HepG2 (cell line): Measurements from ENCODE around the gene P3R3URF. TPM values are rescaled to one million over a fixed set of nuclear protein-coding genes. Genes with fewer than 3 reads are reported as not detected.

Experiments used
- CBFB ChIP-seq: sonication (generic); formaldehyde crosslinking; IDR thresholded peaks from 2 replicates; pipeline ENCODE4 v1.4.0; 2020; ENCODE audit warnings: missing genetic modification reagents
- CREB1 ChIP-seq, 2 experiments: fragments of 450-650 bp in 1 of 2; IDR thresholded peaks; 2 replicates each; pipeline ENCODE4 v1.6.1; 2016 to 2017; ENCODE audit warnings: control low read depth in 1 of 2, mild to moderate bottlenecking in 1 of 2, missing compliant biosample characterization in 1 of 2, missing genetic modification characterization in 1 of 2
- EED ChIP-seq: sonication (generic); formaldehyde crosslinking; IDR thresholded peaks from 2 replicates; pipeline ENCODE4 v1.5.0; 2020; ENCODE audit warnings: mild to moderate bottlenecking, missing genetic modification reagents
- FOXO1 ChIP-seq: sonication (generic); formaldehyde crosslinking; IDR thresholded peaks from 2 replicates; pipeline ENCODE4 v1.4.0; 2020; ENCODE audit warnings: missing genetic modification reagents
- GATAD2A ChIP-seq: IDR thresholded peaks from 2 replicates; pipeline ENCODE4 v1.6.1; 2016
- GLI4 ChIP-seq: sonication (generic); formaldehyde crosslinking; IDR thresholded peaks from 2 replicates; pipeline ENCODE4 v1.5.1; 2020; ENCODE audit warnings: missing genetic modification reagents, mild to moderate bottlenecking, moderate library complexity, borderline replicate concordance
- MAZ ChIP-seq, 2 experiments: sonication (generic) in 1 of 2; formaldehyde crosslinking in 1 of 2; IDR thresholded peaks; 2 replicates each; pipeline versions ENCODE4 v1.5.0 to v1.6.1; 2012 to 2020; ENCODE audit warnings: low read depth in 2 of 2, mild to moderate bottlenecking in 2 of 2, borderline replicate concordance in 1 of 2, improper control_type of control experiment in 1 of 2, low read length in 1 of 2, missing genetic modification reagents in 1 of 2, moderate library complexity in 1 of 2
- PHF21A ChIP-seq: sonication (generic); formaldehyde crosslinking; IDR thresholded peaks from 2 replicates; pipeline ENCODE4 v1.5.0; 2020; ENCODE audit warnings: mild to moderate bottlenecking, missing genetic modification reagents
- RAD21 ChIP-seq: fragments of 450-650 bp; formaldehyde crosslinking; IDR thresholded peaks from 2 replicates; pipeline ENCODE4 v1.5.0; 2020; ENCODE audit warnings: mild to moderate bottlenecking
- SMC3 ChIP-seq: IDR thresholded peaks from 2 replicates; pipeline ENCODE4 v1.6.1; 2011; ENCODE audit warnings: low read length, improper control_type of control experiment
- SRF ChIP-seq: IDR thresholded peaks from 2 replicates; pipeline ENCODE4 v1.6.1; 2011; ENCODE audit warnings: mild to moderate bottlenecking, low read depth, low read length, moderate library complexity
- ZBTB7A ChIP-seq: sonication (generic); formaldehyde crosslinking; IDR thresholded peaks from 2 replicates; pipeline ENCODE4 v1.8.0; 2022; ENCODE audit warnings: mild to moderate bottlenecking, missing genetic modification reagents
- ZNF207 ChIP-seq: fragments of 450-650 bp; IDR thresholded peaks from 2 replicates; pipeline ENCODE4 v1.6.1; 2016; ENCODE audit warnings: antibody characterized with exemption, borderline replicate concordance
- ZNF557 ChIP-seq: sonication (generic); formaldehyde crosslinking; IDR thresholded peaks from 2 replicates; pipeline ENCODE4 v1.4.0; 2020; ENCODE audit warnings: missing genetic modification reagents
- ZNF644 ChIP-seq: IDR thresholded peaks from 2 replicates; pipeline ENCODE4 v1.6.1; 2016; ENCODE audit warnings: low read depth
- ZNF781 ChIP-seq: sonication (generic); formaldehyde crosslinking; IDR thresholded peaks from 2 replicates; pipeline ENCODE4 v1.5.1; 2020; ENCODE audit warnings: borderline replicate concordance, mild to moderate bottlenecking, missing genetic modification reagents; ENCODE audit errors: not compliant biosample characterization
- polyA plus RNA-seq, 8 experiments: library from polyadenylated mRNA; depleted of rRNA in 3 of 8; stranded (reverse) in 7 of 8; unstranded in 1 of 8; fragments of >200 nt; fragmentation: Illumina TruSeq in 4 of 8; extraction: Trizol in 4 of 8; gene quantifications; 2 replicates each; pipeline versions ENCODE4 v1.2.1 to v1.2.3, GENCODE V29; 2011 to 2016; ENCODE audit warnings: low read depth in 4 of 8, missing spikeins in 1 of 8, mixed read lengths in 1 of 8; ENCODE audit not compliant: insufficient read depth in 1 of 8
- total RNA-seq, 5 experiments: library from RNA; depleted of rRNA; stranded (reverse); fragments of >200 nt; fragmentation: Illumina TruSeq; extraction: Trizol; gene quantifications; 2 replicates each; pipeline ENCODE4 v1.2.3, GENCODE V29; 2016; ENCODE audit warnings: low read depth in 1 of 5
- TF ChIP-seq, protein P1 (sequence below): sonication (generic); formaldehyde crosslinking; IDR thresholded peaks from 2 replicates; pipeline ENCODE4 v1.4.0; 2020; ENCODE audit warnings: mild to moderate bottlenecking, missing genetic modification reagents
- TF ChIP-seq, protein P2 (sequence below): sonication (generic); formaldehyde crosslinking; IDR thresholded peaks from 2 replicates; pipeline ENCODE4 v1.8.0; 2023; ENCODE audit warnings: mild to moderate bottlenecking, missing genetic modification reagents
- TF ChIP-seq, protein P3 (sequence below): IDR thresholded peaks from 2 replicates; pipeline ENCODE4 v1.6.1; 2012; ENCODE audit warnings: low read depth, low read length, improper control_type of control experiment
- TF ChIP-seq, protein P4 (sequence below): sonication (generic); formaldehyde crosslinking; IDR thresholded peaks from 2 replicates; pipeline ENCODE4 v1.5.0; 2020; ENCODE audit warnings: mild to moderate bottlenecking, missing genetic modification reagents, moderate library complexity
- TF ChIP-seq, protein P5 (sequence below): sonication (generic); formaldehyde crosslinking; IDR thresholded peaks from 2 replicates; pipeline ENCODE4 v1.4.0; 2020; ENCODE audit warnings: mild to moderate bottlenecking, missing genetic modification reagents

The P3R3URF gene
- total and polyA plus RNA-seq, 2 of the 13 experiments (the other 11 are each of a cell fraction or from before 2014, with no cell fraction given): not detected

DNA sequence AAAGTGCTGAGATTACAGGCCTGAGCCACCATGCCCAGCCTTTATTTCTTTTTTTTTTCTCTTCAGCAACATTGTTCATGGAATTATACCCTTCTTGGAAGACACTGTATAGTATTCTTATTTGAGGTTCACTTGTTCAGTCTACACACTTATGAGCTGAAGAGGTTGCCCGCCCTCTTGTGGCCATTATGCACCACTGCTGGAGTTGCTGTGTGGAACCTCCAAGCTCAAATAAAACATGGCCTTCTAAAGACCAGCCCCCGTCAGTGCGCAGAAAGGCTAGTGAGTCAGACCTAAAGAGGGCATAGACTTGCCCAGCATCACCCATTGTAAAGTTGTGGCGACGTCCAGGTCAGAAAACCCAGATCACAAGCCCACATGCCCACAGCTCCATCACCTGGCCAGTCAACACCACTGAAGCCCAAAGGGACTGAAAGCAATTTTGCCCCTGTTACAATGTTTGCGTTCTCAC, 47.2 kb upstream of the P3R3URF start (continued):
- TF ChIP-seq, protein P1, sequence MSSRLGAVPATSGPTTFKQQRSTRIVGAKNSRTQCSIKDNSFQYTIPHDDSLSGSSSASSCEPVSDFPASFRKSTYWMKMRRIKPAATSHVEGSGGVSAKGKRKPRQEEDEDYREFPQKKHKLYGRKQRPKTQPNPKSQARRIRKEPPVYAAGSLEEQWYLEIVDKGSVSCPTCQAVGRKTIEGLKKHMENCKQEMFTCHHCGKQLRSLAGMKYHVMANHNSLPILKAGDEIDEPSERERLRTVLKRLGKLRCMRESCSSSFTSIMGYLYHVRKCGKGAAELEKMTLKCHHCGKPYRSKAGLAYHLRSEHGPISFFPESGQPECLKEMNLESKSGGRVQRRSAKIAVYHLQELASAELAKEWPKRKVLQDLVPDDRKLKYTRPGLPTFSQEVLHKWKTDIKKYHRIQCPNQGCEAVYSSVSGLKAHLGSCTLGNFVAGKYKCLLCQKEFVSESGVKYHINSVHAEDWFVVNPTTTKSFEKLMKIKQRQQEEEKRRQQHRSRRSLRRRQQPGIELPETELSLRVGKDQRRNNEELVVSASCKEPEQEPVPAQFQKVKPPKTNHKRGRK: no peak
- no peak for TF ChIP-seq ZNF557
- TF ChIP-seq ZBTB7A (CRISPR knock-in tag): peak; percentile 26; the same call in 1 of the 2 replicates
- TF ChIP-seq ZNF644: peak; percentile 30; the same call in 1 of the 2 replicates
- TF ChIP-seq PHF21A (CRISPR knock-in tag): peak; percentile 50; the same call in 1 of the 2 replicates
- TF ChIP-seq FOXO1 (CRISPR knock-in tag): 0 out of 2 replicates have a peak, but pooled peaks have one; percentile 27
- TF ChIP-seq GATAD2A (CRISPR knock-in tag): peak; percentile 33; the same call in 1 of the 2 replicates
- no peak for TF ChIP-seq ZNF781
- no peak for TF ChIP-seq CREB1 (IDR thresholded peaks at IDR 0.05)
- peak; percentile 49; the same call in 1 of the 2 replicates for TF ChIP-seq CREB1 (CRISPR knock-in tag; IDR thresholded peaks at IDR 0.05)
- TF ChIP-seq, protein P2, sequence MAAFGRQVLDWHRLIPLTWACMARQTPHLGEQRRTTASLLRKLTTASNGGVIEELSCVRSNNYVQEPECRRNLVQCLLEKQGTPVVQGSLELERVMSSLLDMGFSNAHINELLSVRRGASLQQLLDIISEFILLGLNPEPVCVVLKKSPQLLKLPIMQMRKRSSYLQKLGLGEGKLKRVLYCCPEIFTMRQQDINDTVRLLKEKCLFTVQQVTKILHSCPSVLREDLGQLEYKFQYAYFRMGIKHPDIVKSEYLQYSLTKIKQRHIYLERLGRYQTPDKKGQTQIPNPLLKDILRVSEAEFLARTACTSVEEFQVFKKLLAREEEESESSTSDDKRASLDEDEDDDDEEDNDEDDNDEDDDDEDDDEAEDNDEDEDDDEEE (CRISPR knock-in tag): no peak
- TF ChIP-seq RAD21 (CRISPR knock-in tag): peak; percentile 76; the same call in 1 of the 2 replicates
- no peak for TF ChIP-seq CBFB (CRISPR knock-in tag)
- peak; percentile 81 for TF ChIP-seq SMC3
- TF ChIP-seq, protein P3, sequence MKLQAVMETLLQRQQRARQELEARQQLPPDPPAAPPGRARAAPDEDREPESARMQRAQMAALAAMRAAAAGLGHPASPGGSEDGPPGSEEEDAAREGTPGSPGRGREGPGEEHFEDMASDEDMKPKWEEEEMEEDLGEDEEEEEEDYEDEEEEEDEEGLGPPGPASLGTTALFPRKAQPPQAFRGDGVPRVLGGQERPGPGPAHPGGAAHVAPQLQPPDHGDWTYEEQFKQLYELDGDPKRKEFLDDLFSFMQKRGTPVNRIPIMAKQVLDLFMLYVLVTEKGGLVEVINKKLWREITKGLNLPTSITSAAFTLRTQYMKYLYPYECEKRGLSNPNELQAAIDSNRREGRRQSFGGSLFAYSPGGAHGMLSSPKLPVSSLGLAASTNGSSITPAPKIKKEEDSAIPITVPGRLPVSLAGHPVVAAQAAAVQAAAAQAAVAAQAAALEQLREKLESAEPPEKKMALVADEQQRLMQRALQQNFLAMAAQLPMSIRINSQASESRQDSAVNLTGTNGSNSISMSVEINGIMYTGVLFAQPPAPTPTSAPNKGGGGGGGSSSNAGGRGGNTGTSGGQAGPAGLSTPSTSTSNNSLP: 0 out of 2 replicates have a peak, but pooled peaks have one; percentile 11
- TF ChIP-seq EED (CRISPR knock-in tag): peak; percentile 48; the same call in 1 of the 2 replicates
- no peak for TF ChIP-seq SRF
- 0 out of 2 replicates have a peak, but pooled peaks have one; percentile 41 for TF ChIP-seq GLI4 (CRISPR knock-in tag)
- no peak for TF ChIP-seq MAZ (IDR thresholded peaks at IDR 0.05; ENCODE audit: borderline replicate concordance, low read depth, low read length)
- no peak for TF ChIP-seq MAZ (CRISPR knock-in tag; IDR thresholded peaks at IDR 0.05; ENCODE audit: low read depth)
- no peak for TF ChIP-seq ZNF207
- TF ChIP-seq, protein P4, sequence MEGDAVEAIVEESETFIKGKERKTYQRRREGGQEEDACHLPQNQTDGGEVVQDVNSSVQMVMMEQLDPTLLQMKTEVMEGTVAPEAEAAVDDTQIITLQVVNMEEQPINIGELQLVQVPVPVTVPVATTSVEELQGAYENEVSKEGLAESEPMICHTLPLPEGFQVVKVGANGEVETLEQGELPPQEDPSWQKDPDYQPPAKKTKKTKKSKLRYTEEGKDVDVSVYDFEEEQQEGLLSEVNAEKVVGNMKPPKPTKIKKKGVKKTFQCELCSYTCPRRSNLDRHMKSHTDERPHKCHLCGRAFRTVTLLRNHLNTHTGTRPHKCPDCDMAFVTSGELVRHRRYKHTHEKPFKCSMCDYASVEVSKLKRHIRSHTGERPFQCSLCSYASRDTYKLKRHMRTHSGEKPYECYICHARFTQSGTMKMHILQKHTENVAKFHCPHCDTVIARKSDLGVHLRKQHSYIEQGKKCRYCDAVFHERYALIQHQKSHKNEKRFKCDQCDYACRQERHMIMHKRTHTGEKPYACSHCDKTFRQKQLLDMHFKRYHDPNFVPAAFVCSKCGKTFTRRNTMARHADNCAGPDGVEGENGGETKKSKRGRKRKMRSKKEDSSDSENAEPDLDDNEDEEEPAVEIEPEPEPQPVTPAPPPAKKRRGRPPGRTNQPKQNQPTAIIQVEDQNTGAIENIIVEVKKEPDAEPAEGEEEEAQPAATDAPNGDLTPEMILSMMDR: peak; percentile 91
- TF ChIP-seq, protein P5, sequence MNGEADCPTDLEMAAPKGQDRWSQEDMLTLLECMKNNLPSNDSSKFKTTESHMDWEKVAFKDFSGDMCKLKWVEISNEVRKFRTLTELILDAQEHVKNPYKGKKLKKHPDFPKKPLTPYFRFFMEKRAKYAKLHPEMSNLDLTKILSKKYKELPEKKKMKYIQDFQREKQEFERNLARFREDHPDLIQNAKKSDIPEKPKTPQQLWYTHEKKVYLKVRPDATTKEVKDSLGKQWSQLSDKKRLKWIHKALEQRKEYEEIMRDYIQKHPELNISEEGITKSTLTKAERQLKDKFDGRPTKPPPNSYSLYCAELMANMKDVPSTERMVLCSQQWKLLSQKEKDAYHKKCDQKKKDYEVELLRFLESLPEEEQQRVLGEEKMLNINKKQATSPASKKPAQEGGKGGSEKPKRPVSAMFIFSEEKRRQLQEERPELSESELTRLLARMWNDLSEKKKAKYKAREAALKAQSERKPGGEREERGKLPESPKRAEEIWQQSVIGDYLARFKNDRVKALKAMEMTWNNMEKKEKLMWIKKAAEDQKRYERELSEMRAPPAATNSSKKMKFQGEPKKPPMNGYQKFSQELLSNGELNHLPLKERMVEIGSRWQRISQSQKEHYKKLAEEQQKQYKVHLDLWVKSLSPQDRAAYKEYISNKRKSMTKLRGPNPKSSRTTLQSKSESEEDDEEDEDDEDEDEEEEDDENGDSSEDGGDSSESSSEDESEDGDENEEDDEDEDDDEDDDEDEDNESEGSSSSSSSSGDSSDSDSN (CRISPR knock-in tag): 0 out of 2 replicates have a peak, but pooled peaks have one; percentile 29
